HG03521 (cell line): ENCODE data around the gene TRIM49C.
"Not testable (repeated sequence)": the region's sequence is repeated elsewhere in the genome, so short reads cannot be mapped to it uniquely, and the experiment has no call there.

Source experiments
- ATAC-seq: cut with Tn5 transposase; IDR thresholded peaks from one replicate; pipeline ENCODE4 v1.9.1; 2021; ENCODE audit warnings: mild to moderate bottlenecking, moderate library complexity; ENCODE audit not compliant: unreplicated experiment

TRIM49C gene

DNA sequence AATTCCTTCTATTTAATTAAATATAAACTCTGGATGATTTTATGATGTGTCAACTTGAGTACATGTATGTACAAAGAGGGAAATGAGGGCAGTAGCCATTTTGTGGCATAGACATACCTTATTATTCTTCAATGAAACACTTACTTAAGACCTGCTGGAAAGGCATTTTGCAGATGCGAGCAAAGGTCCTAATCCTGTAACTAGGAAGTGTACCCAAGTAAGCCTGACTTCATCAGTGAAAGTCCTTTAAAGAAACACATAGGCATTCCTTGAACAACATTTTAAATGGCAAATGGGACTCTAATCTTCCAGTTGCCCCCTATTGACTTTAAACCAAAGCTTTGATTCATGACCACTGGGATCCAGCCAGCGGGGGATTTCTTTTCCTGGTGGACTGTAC, at the start of gene TRIM49C:
TRIM49C (plus strand) TSS at position 301 of the 400 bp plus-strand sequence. CDS start 4,106 bp downstream, outside the sequence.
- not testable (repeated sequence) for ATAC-seq

- ATAC-seq = not testable (repeated sequence)
Measured at GRCh38 chr11:90024184-90024583, 6.7 kb upstream of the TRIM49C start.

DNA sequence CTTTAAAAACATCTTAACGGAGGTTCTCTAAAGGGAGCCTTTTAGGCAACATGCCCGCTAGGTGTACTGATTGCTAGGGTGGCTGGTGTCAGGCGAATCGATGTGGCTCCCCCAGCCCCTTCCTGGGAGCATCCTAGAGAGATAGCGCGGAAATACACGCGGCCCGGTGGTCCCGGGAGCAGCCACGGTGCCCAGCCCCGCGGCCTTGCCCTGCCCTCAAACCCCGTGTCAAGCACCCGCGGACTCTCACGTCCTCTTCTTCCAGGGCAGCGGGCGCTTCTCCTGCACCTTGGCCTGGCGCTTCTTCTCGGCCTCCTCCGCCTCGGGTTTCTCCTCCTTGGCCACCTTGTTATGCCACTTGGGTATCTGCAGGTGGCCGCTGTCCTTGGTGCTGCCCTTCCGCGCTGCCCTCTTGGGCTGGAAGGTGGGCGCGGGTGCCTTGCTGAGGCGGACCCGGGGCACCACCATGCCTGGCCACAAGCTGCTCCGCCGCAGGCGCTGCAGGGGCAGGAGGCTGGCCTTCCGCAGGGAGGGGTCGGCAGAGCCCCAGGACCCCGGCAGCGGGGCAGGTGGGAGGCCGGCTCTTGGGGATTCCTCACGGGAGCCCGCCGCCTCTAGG, 20.8 kb downstream of the TRIM49C start:
- not testable (repeated sequence) for ATAC-seq

DNA sequence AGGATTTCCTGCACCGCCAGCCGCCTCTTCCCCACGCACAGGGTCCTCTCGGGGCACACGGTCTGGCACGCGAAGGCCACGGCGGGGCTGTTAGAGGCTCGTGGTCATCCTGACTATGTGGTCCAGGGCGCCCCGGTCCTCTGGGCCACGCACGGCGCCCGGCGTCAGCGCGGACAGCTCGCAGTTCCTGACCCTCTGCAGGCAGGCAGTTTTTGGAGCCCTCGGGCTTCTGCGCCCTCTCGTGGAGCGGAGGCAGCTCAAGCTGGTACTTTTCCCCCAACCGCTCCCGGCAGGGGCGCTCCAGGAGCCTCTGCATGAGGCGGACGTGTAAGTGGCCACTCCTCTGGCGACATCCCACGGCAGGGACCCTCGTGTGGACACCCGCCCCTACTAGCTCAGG, 21.4 kb downstream of the TRIM49C start:
- ATAC-seq = not testable (repeated sequence)

DNA sequence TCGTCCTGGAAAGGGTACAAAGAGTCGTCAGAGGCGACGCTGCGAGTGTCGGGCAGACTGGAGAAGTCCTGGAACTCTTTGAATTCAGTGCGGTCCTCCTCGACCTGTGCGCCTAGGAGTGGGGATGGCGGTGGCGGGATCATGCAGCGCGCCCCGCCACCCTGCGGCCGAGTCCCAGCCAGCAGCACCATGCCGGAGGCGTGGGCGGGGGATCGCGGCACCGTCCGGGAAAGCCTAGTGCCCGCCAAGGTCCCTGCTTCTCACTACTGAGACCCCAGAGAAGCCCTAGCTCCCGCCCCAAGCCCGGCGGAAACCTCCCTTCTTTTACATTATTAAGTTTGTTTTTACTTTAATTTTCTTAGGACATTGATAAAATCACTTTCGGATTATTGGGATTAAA, 22.6 kb downstream of the TRIM49C start:
- not testable (repeated sequence) for ATAC-seq

GRCh38 chr11:90085650-90086049, 54.7 kb downstream of the TRIM49C start, which contains the start of gene UBTFL1:
Gene UBTFL1, plus strand, starts transcription at chr11:90085950. Its CDS starts 0 bp downstream, at chr11:90085950.
- ATAC-seq = not testable (repeated sequence)

DNA sequence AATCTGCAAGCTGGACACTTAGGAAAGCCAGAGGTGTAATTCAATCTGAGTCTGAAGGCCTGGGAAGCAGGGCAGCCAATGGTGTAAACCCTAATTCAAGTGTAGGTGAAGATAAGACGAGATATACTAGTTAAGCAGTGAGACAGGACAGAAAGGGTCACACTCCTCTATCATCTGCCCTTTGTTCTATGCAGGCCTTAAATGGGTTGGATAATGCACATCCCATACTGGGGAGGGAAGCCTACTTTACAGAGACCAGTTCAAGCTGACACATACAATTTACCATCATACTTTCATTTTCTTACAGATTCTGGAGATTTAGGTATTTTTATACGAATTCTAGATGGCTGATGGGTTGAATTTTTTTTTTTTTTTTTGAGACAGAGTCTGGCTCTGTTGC, 57.8 kb downstream of the TRIM49C start:
- ATAC-seq = not testable (repeated sequence)
